Measurements from ENCODE around the gene DPF3.

DPF3 gene

DNA sequence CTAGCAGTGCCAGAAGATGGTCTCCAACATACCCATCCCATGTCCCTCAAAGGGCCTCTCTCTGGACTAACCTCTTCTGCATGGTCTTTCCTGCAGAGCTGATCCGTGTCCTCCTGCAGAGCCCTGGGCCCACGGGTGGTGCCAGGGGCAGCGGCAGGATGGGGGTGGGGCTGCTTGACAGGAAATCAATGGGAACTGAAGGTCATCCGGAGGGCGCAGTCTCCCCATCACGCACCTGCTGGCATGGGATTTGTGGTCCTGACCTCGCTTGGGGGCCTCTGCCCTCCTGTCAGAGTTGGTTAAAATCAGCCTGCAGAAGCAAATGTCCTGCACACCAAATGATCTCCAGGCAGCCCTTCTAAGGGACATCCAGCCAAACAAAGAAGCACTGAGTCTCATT lies 110.2 kb downstream of the DPF3 start:
- Histone ChIP-seq H3K9me3 (ENCODE audit: insufficient read depth, low read length) (no peaks in the 10 kb centered on the region), H3K4me3 (ENCODE audit: insufficient read depth, low read length, poor library complexity, severe bottlenecking) (no peak overlapping the region), H3K9ac (ENCODE audit: low read length) (no peak overlapping the region), H3F3A (ENCODE audit: insufficient read depth) (no peaks in the 10 kb centered on the region), H3K9me2 (replicated peaks; ENCODE audit: insufficient read depth, low read length) (no peaks in the 10 kb centered on the region), H2AFZ (ENCODE audit: low read depth, low read length, severe bottlenecking) (no peak overlapping the region), H3K4me2 (ENCODE audit: low read depth, low read length, poor library complexity, severe bottlenecking) (no peak overlapping the region), H3K27ac (ENCODE audit: low read depth, low read length) (no peak overlapping the region), H3K36me3 (ENCODE audit: low read length) (no peaks in the 10 kb centered on the region), H3K79me2 (ENCODE audit: insufficient read depth, low read length) (no peaks in the 10 kb centered on the region), H4K20me1 (ENCODE audit: low read depth, low read length) (no peaks in the 10 kb centered on the region), H3K27me3 (ENCODE audit: low read length) (no peaks in the 10 kb centered on the region)
- no peak for TF ChIP-seq EZH2phosphoT487 (conservative IDR thresholded peaks at IDR 0.05; ENCODE audit: low read length)
- TF ChIP-seq, protein P1, sequence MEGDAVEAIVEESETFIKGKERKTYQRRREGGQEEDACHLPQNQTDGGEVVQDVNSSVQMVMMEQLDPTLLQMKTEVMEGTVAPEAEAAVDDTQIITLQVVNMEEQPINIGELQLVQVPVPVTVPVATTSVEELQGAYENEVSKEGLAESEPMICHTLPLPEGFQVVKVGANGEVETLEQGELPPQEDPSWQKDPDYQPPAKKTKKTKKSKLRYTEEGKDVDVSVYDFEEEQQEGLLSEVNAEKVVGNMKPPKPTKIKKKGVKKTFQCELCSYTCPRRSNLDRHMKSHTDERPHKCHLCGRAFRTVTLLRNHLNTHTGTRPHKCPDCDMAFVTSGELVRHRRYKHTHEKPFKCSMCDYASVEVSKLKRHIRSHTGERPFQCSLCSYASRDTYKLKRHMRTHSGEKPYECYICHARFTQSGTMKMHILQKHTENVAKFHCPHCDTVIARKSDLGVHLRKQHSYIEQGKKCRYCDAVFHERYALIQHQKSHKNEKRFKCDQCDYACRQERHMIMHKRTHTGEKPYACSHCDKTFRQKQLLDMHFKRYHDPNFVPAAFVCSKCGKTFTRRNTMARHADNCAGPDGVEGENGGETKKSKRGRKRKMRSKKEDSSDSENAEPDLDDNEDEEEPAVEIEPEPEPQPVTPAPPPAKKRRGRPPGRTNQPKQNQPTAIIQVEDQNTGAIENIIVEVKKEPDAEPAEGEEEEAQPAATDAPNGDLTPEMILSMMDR (IDR thresholded peaks at IDR 0.05; ENCODE audit: insufficient read depth, low read length, poor library complexity, severe bottlenecking): no peak

DNA sequence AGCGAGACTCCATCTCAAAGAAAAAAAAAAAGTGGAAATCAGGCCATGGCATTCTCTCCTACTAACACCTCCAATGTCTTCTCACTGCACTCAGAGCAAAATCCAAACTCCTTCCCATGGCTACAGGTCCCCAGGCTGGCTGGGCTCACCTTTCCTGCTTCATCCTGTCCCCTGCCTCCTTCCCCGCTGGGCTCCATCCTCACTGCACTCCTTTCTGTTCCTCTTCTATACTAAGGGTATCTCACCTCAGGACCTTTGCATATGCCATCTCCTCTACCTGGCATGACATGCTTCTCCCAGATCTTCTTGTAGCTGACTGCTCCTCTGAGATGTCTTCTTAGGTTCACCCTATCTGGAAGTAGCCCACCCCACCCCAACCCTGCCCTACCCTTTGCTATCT lies 111.1 kb downstream of the DPF3 start:
- H3K27ac ChIP-seq (ENCODE audit: low read depth, low read length): no peak overlapping the region
- H3K9me3 ChIP-seq (ENCODE audit: insufficient read depth, low read length): no peaks in the 10 kb centered on the region
- no peak overlapping the region for H3K9ac ChIP-seq (ENCODE audit: low read length)
- H3K79me2 ChIP-seq (ENCODE audit: insufficient read depth, low read length): no peaks in the 10 kb centered on the region
- no peaks in the 10 kb centered on the region for H3K27me3 ChIP-seq (ENCODE audit: low read length)
- no peak overlapping the region for H2AFZ ChIP-seq (ENCODE audit: low read depth, low read length, severe bottlenecking)
- no peaks in the 10 kb centered on the region for H3K9me2 ChIP-seq (replicated peaks; ENCODE audit: insufficient read depth, low read length)
- H3K4me3 ChIP-seq (ENCODE audit: insufficient read depth, low read length, poor library complexity, severe bottlenecking): no peak overlapping the region
- no peaks in the 10 kb centered on the region for H3K36me3 ChIP-seq (ENCODE audit: low read length)
- no peak for TF ChIP-seq EZH2phosphoT487 (conservative IDR thresholded peaks at IDR 0.05; ENCODE audit: low read length)
- TF ChIP-seq, protein P1 (IDR thresholded peaks at IDR 0.05; ENCODE audit: insufficient read depth, low read length, poor library complexity, severe bottlenecking): no peak
- no peaks in the 10 kb centered on the region for H3F3A ChIP-seq (ENCODE audit: insufficient read depth)
- H4K20me1 ChIP-seq (ENCODE audit: low read depth, low read length): no peaks in the 10 kb centered on the region
- no peak overlapping the region for H3K4me2 ChIP-seq (ENCODE audit: low read depth, low read length, poor library complexity, severe bottlenecking)

DNA sequence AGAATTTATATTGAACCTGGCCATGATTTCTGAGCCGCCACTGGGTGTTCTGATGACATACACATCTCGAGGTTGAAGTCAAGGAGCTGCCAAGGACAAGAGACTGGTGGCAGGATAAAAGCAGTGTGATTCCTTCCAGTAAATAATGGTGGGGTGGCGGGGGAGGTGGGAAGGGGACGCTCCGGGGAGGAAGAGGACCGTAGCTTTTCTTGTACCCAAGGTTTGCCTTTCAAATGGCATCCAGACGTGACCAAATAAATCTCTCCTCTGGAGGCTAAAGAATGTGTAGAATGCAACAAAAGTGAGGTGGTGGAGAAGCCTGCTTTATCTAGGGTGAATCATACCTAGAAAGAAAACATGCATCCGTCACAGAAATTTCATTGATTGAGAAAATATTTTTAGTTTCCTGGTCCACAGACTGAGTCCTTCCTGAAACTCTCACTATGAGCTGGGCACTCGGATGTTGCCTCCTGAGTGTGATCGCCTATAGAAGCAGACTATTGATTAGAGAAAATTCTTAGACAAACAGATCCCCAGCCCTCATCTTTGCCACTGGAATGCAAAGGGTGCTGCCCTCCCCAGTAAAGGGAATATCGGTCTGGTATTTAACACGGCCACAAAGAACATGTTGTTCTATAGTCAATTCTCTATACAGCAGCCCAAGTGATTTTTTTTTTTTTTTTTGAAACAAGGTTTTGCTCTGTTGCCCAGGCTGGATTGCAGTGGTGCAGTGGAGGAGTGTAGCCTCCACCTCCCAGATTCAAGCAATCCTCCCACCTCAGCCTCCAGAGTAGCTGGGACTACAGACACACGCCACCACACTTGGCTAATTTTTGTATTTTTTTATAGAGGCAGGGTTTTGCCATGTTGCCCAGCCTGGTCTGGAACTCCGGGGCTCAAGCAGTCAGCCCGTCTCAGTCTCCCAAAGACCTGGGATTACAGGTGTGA lies 112.1 kb downstream of the DPF3 start:
- TF ChIP-seq, protein P1 (IDR thresholded peaks at IDR 0.05; ENCODE audit: insufficient read depth, low read length, poor library complexity, severe bottlenecking): no peak
- no peak for TF ChIP-seq EZH2phosphoT487 (conservative IDR thresholded peaks at IDR 0.05; ENCODE audit: low read length)
- Histone ChIP-seq H3K9me3 (ENCODE audit: insufficient read depth, low read length) (no peaks in the 10 kb centered on the region), H3K27me3 (ENCODE audit: low read length) (no peaks in the 10 kb centered on the region), H3K27ac (ENCODE audit: low read depth, low read length) (no peak overlapping the region), H3K36me3 (ENCODE audit: low read length) (no peaks in the 10 kb centered on the region), H2AFZ (ENCODE audit: low read depth, low read length, severe bottlenecking) (no peak overlapping the region), H3K4me3 (ENCODE audit: insufficient read depth, low read length, poor library complexity, severe bottlenecking) (no peak overlapping the region), H3F3A (ENCODE audit: insufficient read depth) (no peaks in the 10 kb centered on the region), H3K9ac (ENCODE audit: low read length) (no peak overlapping the region), H3K9me2 (replicated peaks; ENCODE audit: insufficient read depth, low read length) (no peaks in the 10 kb centered on the region), H4K20me1 (ENCODE audit: low read depth, low read length) (no peaks in the 10 kb centered on the region), H3K79me2 (ENCODE audit: insufficient read depth, low read length) (no peaks in the 10 kb centered on the region), H3K4me2 (ENCODE audit: low read depth, low read length, poor library complexity, severe bottlenecking) (no peak overlapping the region)
